Iris pigment epithelial cell (primary cell): ENCODE results near the gene POLN.

Source experiments
- DNase-seq: peaks from one replicate; pipeline ENCODE4 v3.0.0-alpha.2; 2011; ENCODE audit warnings: low read depth

Gene POLN

DNA sequence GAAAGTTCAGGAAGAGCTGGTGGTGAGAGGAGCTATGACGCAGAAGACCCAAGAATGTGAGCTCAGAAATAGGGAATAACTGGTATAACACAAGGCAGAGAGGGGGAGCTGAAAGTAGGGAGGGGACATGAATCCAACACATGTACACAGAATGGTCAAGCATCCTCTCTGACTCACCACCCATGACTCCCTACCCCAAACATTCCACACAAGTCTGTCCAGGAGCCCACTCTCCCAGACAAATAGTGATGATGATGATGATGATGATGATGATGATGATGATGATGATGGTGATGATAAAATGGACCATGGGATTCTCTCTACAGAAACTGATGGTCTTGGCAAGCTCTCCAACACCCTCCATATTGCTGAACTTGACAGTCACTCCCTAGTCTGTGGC is 136.4 kb downstream of the POLN start:
- DNase-seq = peak; percentile 22

DNA sequence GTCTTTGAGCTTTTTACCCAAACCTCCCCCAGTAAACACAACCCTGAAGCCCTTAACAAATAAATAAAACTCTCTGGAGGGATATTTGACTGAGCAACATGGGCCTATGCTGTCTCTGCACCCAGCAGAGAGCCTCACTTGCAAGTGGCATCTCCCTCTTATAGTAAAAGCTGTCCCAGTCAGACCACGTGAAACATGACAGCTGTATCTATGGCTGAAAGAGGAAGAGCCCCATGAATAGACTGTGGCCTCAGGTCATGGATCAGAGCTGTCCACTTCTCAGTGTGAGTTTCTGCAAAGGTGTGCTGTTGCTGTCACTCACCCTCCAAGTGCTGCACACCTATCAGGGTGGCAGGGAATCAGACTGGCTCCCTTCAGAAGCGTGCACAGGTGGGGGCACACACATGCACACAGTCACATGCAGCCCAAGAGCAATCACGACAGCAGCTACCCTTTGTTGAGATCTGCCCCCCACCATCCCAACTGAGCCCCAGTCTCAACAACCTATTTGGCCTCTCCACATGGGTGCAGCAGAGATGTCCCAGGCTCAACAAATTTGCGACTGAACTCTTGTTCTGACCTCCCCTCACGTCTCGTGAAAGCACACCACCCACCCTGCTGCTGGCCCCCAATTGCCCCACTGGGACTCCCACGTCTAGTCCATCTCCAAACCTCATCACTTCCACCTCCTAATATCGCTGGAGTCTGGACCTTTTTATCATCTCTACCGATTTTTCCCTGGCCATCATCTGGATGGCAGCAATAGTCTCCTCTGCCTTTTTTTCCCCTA is 137.2 kb downstream of the POLN start:
- no peak for DNase-seq

DNA sequence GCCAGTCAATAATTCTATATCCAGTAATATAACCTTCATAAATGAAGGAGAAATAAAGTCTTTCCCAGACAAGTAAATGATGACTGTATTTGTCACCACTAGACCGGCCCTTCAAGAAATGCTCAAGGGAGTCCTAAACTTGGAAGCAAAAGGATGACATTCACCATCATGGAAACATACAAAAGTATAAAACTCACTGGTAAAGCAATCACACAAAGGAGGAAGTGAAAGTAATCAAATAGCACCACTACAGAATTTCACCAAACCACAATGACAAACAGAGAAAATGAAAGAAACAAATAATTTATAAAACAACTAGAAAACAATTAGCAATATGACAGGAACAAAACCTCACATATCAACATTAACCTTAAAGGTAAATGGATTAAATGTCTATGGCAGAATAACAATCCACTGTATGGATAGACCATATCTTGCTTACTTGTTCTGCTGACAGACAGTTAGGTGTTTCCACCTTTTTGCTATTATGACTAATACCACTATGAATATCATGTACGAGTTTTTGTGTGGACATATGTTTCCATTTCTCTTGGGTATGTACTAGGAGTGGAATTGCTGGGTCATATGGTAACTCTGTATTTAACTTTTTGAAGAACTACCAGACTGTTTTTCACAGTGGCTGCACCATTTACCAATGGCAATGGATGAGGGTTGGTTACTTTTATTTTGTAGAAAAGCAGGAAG is 137.9 kb downstream of the POLN start:
- no peak for DNase-seq

DNA sequence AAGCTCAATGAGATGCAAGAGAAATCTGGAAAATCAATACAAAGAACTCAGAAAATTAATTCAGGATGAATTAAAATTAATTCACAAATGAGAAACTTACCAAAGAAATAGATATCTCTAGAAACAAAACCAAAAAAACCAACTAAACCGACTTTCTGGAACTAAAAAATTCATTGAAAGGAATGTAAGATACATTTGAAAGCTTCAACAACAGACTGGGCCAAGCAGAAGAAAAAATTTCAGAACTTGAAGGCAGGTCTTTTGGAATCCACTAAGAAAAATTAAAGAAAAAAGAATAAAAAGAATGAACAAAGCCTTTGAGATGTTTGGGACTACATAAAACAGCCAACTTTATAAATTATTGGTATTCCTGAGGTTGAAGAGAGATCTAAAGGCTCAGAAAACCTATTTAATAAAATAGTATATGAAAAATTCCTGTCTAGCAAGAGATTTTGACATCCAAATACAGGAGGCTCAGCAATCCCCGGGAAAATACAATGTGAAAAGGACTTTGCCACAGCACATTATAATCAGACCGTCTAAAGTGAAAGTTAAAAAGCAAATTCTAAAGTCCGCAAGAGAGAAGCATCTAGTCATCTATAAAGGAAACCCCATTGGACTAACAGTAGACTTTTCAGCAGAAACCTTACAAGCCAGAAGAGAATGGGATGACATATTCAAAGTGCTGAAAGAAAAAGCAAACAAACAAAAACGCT is 138.6 kb downstream of the POLN start:
- DNase-seq = no peak

DNA sequence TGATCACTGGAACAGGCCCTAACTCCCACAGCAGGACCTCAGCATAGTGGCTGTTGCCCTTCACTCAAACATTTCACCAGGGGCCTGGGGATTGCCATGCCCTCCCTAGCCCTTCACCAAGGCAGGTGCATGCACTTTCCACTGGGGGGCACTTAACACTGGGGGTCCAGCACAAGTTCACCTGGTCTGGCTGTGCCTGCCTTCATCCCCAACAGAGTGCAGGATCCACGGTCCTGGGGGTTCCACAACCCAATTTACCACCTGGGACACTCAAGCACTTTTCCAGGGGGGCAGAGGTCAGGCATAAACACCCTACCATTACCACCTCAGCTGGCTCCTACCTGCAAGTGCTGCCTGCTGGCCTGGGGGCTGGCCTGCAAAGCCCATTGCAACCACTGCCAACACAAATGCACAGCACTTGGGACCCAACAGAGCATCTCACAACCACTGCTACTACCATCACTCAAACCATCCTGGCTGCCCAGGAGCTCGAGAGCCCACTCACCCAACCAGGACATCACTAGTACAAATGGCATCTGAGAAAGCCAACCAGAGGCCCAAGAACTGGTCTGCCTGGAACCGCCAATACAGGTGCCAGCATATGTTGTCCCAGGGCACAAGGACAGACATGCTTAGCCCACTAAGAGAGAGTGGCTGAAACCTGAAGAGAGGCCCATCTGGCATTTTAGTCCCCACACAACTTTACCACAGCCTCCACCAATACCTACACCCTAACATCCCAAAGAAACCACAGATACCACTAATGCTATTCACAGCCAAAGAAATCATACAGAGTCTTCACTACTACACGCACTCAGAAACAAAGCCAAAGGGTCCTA is 139.7 kb downstream of the POLN start:
- no peak for DNase-seq

DNA sequence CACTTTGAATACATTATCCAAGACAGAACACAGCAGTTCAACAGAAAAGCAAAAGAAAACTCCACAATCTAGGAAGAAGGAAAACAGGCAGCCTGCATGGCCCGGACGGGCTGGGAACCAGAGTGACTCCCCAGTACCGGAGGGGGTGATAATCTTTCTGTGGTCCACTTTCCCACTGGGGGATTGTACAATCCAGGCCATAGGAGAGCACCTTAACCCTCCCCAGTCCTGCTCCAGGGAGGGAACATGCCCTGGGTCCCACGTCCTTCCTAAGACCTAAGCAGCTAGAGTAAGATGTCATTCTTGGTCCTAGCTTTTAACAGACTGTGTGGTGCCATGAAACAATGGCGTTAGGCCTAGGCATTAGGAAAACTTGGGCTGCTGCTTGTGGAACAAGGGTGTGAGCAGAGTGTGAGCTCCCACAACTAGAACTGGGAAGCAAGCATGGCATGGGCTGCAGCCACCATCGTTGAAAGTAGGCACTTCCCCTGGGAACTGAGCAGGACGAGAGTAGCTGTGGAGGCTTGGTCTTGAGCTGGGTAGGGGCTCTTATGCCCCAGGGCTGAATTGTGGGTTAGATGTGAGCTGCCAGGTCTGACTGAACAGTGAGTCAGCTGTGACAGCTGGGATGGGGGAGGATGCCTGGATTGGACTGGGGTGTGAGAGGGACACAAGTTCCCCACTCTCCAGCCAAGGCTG is 140.4 kb downstream of the POLN start:
- peak; percentile 8 for DNase-seq

DNA sequence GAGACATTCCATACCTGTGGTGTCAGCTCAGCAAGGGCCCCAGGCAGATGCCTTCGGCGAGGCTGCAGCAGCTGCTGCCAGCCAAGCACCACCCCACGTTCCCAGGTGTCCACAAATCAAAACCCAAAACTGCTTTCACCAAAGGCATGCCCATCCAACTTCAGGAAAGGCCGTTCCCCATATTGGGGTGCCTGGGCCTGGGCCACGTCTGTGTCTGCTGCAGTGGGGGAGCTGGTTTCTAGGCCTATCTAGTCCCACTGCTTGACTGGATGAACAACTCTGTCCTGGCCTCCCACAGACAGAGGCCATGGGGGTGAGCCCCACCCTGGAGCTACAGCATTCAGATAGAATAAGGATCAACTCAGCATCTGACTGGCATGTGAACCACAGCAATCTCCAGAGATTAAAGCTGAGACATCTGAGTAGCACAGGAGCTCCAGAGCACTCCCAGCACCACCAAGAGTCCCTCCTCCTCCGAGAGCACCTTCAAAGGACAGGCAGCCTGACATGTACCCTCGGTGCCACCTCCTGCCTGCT is 145.8 kb downstream of the POLN start:
- peak; percentile 4 for DNase-seq

DNA sequence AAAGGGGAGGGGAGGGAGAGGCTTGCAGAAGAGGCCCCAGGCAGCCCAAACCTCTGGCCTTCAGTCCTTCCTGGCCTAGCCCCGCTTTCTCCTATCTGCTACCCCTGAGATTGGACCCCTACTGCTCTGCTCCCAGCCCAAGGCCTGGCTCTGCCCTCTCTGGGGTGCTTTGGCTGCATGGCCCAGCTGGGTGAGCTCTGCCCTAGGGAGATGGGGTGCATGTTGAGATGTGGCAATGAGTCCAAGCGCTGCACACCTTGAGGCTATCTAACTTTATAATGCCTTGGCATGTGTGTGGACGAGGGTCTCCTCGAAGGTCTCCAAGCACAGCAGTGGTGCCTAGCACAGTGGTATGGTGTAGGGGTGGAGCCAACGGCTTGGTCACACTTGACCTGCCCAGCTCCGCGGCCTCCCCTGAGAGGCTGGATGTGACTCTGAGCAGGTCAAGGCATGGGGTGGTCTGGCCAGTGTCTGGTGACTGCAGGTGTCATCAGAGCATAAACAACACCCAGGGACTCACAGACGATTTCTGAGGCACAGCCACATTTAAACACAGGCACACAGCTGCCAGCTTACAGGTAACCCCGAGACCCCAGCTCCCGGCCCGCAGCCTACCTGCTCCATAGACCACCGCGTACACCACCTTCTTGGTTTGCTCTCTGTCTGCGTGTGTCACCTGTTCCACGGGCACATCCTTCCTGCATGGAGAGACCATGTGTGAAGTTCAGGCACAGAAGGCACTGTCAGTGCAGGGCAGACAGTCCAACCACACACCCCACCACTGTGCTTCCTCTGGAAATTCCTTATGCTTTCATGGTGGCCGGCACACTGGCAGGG is 146.5 kb downstream of the POLN start:
- no peak for DNase-seq

DNA sequence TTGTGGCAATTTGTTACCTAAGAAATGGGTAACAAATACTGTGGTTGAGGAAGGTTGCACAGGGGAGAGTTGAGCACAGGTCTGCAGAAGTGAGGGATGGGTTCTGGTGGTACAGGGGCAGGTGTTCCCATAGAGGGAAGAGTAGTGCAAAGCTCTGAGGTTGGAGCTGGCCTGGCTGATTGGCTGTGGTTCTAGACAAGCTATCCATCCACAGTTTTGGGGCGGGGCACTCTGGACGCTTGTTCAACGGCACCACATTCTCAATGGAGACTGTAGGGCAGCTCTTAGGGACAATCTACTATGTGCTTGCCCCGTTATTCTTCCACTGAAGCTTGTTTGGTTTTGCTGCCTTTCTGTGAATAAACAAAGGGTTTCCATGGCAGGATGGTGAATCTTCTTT is 147.4 kb downstream of the POLN start:
- DNase-seq = no peak

DNA sequence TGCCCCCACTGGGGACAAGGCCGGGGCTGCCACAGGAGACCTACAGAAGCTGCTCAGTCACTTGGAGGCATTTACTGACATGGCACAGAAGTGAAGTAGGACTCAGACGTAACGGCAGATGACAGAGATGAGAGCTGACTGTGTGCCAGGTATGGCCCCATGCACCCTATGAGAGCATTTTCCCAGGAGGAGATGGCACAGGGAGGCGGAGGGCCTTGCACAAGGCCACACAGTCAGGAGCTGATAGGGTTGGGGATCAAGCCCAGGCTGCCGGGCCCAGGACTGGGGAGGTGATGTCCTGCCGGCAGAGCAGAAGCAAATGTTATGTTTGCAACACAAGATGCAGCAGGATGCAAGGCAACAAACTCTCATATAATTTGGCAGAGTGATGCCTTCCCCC is 148.7 kb downstream of the POLN start:
- DNase-seq = no peak

DNA sequence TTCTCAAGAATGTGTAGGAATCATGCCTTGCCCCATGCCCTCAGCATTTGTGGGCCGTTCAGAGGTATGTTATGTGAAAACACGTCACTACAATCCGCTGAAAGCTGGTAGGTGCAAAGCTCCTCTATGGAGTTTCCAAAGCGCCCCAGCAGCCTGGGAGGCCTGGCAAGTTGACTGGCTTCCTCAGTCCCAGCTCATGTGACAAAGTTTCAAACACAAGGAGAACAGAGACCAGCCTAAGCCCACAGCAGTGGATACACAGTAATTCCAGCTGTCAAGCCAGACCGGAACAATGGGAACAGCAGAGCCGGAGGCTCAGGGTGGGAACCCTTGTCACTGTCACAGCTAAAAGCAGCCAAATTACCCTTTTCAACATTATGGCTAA is 149.3 kb downstream of the POLN start:
- no peak for DNase-seq

DNA sequence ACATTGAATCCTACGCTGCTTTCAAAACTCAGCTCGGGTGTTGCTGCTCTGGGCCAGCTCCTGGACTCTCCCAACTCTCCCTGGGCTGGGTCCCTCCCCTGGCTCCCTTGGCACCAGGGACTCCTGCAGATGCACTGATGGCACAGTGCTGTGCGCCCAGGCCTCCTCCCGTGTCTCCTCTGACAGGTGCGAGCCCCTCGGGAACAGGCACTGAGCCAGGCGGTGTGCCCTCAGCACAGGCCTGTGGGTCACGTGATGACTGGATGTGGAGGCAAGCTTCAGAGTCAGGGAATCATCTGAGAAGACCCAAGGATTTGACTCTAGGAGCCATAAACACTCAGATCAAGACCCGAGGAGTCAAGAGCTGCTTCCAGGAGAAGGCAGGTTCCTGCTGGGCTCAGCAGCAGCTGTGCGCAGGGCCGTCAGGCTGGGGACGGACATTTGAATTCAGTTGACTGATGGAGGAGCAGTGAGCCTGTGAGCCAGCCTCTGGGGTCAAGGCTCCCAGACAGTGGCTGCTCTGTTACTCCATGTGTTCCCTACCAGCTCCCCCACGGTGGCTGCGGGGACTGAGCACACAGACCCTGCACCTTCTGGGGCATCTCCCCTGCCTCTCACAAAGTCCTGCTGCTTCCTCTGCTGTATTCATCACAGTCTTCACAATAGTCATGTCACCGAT is 149.8 kb downstream of the POLN start:
- no peak for DNase-seq

DNA sequence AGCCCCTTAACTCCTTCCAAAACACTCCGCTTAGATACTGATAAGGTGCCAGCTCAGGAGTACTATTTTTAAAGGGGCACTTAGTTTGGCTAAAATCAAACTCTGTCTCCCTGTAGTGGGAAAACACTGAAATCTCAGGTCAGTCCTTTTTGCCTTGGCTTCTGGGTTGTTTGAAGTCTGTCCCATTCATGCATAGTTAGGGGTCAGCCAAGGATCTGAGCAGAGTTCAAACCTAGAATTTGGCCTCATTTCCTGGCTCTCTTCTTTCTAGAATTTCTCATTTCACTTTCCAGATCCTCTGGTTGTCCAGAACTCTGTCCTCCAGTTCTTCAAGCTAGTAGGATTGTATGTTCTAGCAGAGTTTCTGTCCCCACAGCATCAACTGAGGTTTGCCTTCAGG is 151.3 kb downstream of the POLN start:
- no peak for DNase-seq

DNA sequence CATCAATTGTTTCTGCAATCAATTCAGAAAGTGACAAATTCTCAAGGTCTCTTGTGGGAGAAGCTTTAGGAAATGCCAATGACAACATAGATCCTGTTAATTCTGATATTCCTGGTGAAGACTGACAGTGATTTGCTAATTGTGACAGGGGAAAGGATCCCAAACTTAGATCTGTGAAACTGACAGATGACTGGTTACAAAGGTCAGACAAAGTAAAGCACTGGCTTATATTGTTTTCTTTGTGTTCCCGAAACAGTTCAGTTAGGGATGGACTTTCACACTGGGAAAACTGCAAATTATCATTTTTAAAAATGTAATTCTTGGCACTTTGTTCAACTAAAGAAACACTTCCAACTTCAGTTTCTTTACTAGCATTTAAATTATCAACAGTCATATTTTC is 152.7 kb downstream of the POLN start:
- DNase-seq = no peak

DNA sequence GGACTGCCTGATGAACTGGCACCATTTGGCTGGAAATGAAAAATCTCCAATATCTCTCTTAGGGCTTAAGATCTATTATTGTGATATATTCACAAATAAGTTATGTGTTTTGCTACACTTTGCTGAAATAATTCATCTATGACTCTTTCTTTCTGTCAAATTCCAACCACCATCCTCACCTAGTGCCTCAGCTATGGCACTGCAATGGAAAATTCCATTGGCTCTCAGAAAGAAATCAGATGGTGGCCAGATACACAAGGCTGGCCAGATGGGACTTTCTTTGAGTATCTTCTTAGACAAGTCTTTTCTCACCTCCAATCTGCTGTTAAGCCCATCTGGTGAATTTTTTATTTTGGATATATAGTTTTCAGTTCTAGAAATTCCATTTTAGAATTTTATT is 154.8 kb downstream of the POLN start:
- DNase-seq = peak; percentile 7

DNA sequence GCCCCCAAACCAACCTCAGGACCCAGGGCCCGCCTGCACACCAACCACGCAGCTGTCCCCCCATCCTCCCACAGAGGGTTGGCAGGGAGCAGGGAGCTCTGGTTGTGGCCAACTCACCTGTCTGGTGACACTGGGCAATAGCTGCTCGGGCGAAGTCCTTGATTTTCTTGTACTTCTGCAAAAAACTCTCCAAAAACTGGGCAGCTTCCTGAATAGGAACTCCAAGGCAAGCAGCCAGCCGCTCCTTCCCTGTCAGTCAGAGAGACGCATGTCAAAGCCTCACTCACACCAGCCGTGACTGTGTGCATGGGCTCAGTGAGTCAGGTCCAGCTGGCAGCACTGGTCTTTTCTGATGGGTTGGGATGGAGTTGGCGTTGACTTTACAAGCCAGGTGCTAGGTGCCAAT is 156.4 kb downstream of the POLN start:
- DNase-seq = no peak

DNA sequence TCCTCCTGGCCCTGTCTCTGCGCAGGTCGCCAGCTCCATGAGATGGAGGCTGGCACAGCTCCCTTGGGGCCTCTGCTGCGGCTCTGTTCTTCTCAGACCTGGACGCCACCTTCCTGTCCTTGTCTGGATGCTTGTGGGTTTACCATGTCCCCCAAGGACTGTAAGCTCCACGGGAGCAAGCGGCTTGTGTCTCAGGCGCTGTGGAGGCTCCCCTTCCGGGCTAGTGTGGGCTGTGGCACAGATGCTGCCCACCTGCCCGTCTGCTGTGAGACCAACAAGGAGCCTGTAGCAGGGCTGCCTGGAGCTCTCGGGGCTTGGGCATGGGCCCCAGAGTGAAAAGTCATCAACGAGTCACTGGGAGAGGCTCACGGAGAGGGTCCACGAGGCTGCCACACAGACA is 157.6 kb downstream of the POLN start:
- no peak for DNase-seq

DNA sequence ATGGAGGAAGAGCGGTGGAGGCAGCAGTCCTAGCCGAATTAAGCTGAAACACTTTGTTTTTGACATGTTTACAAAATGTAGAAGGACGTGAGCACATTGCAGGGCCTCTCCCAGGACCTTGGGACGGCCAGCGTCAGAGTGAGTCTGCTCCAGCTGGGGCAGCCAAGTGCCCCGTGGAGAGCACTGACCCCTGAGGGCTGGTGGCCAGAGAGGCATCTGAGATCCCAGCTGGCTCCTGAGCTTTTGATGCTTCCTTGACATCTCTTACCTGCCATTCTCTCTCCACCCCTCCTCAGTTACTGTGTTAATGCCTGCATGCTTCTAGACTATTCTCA is 158.1 kb downstream of the POLN start:
- DNase-seq = no peak

DNA sequence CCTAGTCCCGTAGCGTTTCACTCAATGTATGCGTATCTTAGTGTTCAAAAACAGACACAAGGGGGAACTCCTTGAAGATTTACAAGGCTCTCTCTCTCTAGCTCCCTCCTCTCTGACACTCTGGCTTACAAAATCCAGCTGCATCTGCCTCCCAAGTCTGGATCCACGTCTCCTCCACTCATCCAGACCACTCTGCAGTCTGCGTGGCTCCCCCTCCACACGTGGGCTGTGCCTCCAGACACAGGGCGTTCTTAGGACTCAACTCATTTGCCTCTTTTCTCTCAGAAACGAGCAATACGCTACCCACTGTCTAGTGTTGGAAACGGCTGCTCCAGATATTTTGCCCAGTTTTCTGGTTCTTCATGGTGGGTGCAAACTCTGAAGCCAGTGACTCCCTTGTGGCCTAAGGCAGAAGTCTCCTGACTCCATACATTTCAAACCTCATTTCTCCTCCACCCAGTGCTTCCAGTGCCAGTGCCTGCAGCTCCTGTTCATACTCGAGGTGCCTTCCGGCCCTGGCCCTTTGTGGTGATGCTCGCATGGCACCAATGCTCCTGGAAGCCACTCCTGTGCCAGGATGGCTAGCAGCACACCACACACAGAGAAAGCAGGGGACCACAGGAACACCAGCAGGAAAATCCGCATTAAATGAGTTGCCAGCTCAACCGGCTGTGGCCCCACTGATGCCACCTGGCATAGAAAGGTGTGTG is 158.7 kb downstream of the POLN start:
- DNase-seq = no peak
